Bone marrow (tissue), 2 donors: ENCODE data around the gene VAC14.
"Not testable (repeated sequence)": the region's sequence is repeated elsewhere in the genome, so short reads cannot be mapped to it uniquely, and the experiment has no call there.

ENCODE experiments used
- DNase-seq, 2 donors: peaks; one replicate each; lab custom pipeline; 2025; lab: John Stamatoyannopoulos, UW

The VAC14 gene

DNA sequence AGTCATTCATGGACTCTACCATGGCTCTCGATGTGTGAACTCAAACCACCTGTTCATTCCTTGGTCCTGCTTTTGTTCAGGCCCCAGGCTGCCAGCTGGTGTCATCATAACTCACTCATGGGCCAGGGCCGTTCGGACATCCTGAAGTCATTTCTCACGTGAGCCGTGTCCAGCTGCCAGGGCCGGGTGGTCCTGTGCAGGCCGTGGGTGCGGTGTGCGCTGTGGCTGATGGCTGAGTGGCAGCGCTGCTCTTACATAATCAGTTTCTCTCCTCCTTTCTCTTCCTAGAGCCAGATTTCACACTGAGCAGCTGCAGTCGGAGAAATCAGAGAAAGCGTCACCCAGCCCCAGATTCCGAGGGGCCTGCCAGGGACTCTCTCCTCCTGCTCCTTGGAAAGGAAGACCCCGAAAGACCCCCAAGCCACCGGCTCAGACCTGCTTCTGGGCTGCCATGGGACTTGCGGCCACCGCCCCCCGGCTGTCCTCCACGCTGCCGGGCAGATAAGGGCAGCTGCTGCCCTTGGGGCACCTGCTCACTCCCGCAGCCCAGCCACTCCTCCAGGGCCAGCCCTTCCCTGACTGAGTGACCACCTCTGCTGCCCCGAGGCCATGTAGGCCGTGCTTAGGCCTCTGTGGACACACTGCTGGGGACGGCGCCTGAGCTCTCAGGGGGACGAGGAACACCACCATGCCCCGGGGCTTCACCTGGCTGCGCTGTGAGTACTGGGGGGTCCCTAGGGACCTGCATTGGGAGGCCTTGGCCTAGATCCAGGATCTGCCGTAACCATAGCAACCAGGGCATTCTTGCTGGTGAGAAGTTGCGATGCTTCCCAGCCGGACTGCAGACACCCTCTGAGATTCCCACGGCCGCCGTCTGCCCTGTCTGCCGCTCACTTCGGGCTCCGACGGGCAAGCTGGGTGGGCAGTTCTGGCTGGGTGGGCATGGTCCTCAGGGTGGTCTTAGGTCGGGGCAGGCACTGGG, 154.4 kb downstream of the VAC14 start, which contains the start of gene IL34:
TSS of gene IL34 (plus strand) at position 300 of the 982 bp plus-strand sequence. CDS start at position 689, 389 bp downstream.
- DNase-seq, result no peak

DNA sequence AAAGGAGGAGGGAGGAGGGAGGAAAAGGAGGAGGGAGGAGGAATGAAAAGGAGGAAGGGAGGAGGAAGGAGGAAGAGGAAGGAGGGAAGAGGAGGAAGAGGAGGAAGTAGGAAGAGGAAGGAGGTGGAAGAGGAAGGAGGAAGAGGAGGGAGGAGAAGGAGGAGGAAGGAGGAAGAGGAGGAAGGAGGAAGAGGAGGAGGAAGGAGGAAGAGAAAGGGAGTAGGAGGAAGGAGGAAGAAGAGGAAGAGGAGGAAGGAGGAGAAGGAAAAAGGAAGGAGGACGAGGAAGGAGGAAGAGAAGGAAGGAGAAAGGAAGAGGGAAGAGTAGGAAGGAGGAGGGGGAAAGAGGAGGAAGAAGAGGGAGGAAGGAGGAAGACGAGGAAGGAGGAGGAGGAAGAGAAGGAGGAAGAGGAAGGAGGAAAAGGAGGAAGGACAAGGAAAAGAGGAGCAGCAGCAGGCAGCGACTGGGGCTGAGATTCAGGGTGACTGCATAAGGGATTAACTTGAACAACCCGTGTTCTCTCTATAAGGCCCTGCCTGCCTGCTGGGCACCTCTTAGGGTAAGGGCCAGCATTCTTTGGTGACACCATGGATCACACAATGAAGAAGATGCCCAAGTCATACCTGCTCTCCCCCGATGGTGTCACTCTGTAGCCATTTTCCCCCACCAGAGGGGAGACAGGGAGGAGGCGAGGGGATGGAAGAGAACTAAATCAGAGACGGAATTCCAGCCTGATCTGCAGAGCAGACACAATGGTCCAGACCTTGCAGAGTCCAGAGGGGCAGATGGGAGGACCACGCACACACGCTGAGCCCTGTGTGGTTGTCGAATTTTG, 156.0 kb downstream of the VAC14 start:
- DNase-seq, result no peak

- not testable (repeated sequence) for DNase-seq
These were observed 157.7 kb downstream of the VAC14 start for GRCh38 chr16:70643264-70643663.

DNA sequence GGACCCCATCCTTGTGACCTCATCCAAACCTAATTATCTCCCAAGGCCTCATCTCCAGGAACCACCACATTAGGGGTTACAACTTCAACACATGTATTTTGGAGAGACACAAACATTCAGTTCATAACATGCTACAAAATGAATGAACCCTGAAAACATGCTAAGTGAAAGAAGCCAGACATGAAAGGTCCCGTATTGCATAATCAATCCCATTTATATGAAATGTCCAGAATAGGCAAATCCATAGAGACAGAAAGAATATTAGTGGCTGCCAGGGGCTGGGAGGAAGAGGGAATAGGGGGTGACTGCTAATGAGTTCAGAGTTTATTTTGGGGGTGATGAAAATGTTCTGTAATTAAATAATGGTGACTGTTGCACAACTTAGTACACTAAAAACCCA, 158.3 kb downstream of the VAC14 start:
- no peak for DNase-seq

DNA sequence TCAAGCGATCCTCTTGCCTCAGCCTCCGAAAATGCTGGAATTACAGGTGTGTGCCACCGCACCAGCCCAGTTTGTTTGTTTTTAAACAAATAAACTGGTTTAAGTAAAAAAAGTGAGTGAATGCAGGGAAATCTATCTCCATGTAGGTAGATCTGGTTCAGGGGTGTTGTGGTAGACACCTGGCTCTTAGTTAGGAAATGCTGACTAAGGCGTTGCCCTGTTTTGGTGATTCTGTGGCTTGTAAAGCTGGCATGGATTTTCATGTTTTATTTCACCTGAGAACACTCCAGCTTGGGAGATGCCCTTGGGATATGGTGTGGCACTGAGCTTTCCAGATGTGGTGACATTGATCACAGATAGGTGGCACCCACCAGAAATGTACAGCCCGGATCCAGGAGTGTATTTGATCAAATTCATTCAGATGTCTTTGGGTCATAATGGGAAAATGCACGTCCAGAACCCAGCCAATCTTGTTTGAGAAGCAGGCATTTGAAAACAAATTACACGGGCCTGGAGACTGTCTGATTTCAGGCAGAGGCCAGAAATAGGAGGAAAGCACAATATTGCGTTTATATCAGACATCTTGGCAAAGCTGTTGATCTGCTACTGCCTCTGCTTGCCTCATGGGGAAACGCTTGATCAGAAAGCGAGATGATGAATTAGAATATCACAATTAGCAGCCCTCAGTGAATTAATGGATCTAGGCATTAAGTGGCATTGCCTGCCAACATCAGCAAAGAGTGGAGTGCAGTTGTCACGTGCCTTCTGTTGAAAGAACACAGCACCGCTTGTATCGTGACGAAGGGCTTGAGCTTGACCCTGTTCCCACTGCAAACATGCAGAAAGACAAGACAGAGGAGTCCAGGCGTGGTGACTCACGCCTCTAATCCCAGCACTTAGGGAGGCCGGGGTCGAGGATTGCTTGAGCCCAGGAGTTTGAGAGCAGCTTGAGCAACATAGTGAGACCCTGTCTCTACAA, 161.9 kb downstream of the VAC14 start:
- DNase-seq, result no peak
